Thyroid gland (tissue), 4 donors: ENCODE results near the gene TMEM59L. TPM values are rescaled to one million over a fixed set of nuclear protein-coding genes. Genes with fewer than 3 reads are reported as not detected.

Experiments used
- DNase-seq, 2 donors: peaks; one replicate each; pipeline ENCODE4 v3.0.0-alpha.2; 2019
- H3K27ac ChIP-seq, 3 donors: fragments of 200-600 bp; sonication (generic); 1 replicate in 2 of 3; 2 replicates in 1 of 3; pipeline ENCODE4 v1.5.1; 2016 to 2019; ENCODE audit warnings: mild to moderate bottlenecking in 1 of 3, moderate library complexity in 1 of 3
- H3K27me3 ChIP-seq: fragments of 200-600 bp; sonication (generic); one replicate; pipeline ENCODE4 v1.5.1; 2019
- H3K36me3 ChIP-seq, 2 donors: fragments of 200-600 bp; sonication (generic); one replicate each; pipeline ENCODE4 v1.5.1; 2016 to 2019
- H3K4me1 ChIP-seq, 2 donors: fragments of 200-600 bp; sonication (generic); one replicate each; pipeline ENCODE4 v1.5.1; 2017 to 2019
- H3K4me3 ChIP-seq, 3 donors: fragments of 200-600 bp; sonication (generic); replicated peaks in 1 of 3; 1 replicate in 2 of 3; 2 replicates in 1 of 3; pipeline ENCODE4 v1.5.1; 2016; ENCODE audit warnings: mild to moderate bottlenecking in 1 of 3
- H3K9me3 ChIP-seq: fragments of 200-600 bp; sonication (generic); one replicate; pipeline ENCODE4 v1.5.1; 2017
- POLR2A ChIP-seq, 2 donors: fragments of 450-650 bp; IDR thresholded peaks; one replicate each; pipeline ENCODE4 v1.6.1; 2017; ENCODE audit warnings: antibody characterized with exemption in 2 of 2, mild to moderate bottlenecking in 2 of 2, moderate library complexity in 1 of 2
- whole genome bisulfite sequencing, 2 donors: methylation state at CpG; one replicate each; pipeline ENCODE4 v1.1.5; 2017; 5-methylcytosine and 5-hydroxymethylcytosine counted together
- intact Hi-C: fragments of 100-400 bp; cut with DNase I; formaldehyde crosslinking; loops from one replicate; pipeline ENCODE4 v1.15.1; 2023
- total RNA-seq, 4 donors: library from RNA; depleted of rRNA; stranded (reverse); fragments of >200 nt; gene quantifications; one replicate each; pipeline ENCODE4 v1.2.3, GENCODE V29; 2016
- TF ChIP-seq, protein P1 (sequence below), 6 experiments: fragments of 200-600 bp in 3 of 6; fragments of 450-650 bp in 3 of 6; sonication (generic) in 3 of 6; IDR thresholded peaks; one replicate each; pipeline ENCODE4 v1.5.1; 2016 to 2019; ENCODE audit warnings: antibody characterized with exemption in 6 of 6, mild to moderate bottlenecking in 2 of 6, inconsistent platforms in 1 of 6, moderate library complexity in 1 of 6

The TMEM59L gene
- total RNA-seq, 4 donors from 2014 or later: 1.3 to 3.1 (median 2.3) TPM

- intact Hi-C loops: no loop called here
- WGBS, 2 donors: 89 to 91% methylated on average over 4 of the region's 4 CpGs
- Histone ChIP-seq H3K9me3 (no peaks in the 10 kb centered on the region), H3K27ac (peak overlapping the region; percentile 61 to 77 (median 65)), H3K27me3 (no peaks in the 10 kb centered on the region), H3K4me3 (no peak overlapping the region), H3K36me3 (no peaks in the 10 kb centered on the region), H3K4me1 (peaks cover 0 to 52% of the 10 kb centered on the region in 2 donors)
- no peak for DNase-seq
- TF ChIP-seq, protein P1, sequence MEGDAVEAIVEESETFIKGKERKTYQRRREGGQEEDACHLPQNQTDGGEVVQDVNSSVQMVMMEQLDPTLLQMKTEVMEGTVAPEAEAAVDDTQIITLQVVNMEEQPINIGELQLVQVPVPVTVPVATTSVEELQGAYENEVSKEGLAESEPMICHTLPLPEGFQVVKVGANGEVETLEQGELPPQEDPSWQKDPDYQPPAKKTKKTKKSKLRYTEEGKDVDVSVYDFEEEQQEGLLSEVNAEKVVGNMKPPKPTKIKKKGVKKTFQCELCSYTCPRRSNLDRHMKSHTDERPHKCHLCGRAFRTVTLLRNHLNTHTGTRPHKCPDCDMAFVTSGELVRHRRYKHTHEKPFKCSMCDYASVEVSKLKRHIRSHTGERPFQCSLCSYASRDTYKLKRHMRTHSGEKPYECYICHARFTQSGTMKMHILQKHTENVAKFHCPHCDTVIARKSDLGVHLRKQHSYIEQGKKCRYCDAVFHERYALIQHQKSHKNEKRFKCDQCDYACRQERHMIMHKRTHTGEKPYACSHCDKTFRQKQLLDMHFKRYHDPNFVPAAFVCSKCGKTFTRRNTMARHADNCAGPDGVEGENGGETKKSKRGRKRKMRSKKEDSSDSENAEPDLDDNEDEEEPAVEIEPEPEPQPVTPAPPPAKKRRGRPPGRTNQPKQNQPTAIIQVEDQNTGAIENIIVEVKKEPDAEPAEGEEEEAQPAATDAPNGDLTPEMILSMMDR (IDR thresholded peaks at IDR 0.05): no peak
- no peak for TF ChIP-seq POLR2A (IDR thresholded peaks at IDR 0.05)
Observed at GRCh38 chr19:18658366-18658855, 45.7 kb downstream of the TMEM59L start.

DNA sequence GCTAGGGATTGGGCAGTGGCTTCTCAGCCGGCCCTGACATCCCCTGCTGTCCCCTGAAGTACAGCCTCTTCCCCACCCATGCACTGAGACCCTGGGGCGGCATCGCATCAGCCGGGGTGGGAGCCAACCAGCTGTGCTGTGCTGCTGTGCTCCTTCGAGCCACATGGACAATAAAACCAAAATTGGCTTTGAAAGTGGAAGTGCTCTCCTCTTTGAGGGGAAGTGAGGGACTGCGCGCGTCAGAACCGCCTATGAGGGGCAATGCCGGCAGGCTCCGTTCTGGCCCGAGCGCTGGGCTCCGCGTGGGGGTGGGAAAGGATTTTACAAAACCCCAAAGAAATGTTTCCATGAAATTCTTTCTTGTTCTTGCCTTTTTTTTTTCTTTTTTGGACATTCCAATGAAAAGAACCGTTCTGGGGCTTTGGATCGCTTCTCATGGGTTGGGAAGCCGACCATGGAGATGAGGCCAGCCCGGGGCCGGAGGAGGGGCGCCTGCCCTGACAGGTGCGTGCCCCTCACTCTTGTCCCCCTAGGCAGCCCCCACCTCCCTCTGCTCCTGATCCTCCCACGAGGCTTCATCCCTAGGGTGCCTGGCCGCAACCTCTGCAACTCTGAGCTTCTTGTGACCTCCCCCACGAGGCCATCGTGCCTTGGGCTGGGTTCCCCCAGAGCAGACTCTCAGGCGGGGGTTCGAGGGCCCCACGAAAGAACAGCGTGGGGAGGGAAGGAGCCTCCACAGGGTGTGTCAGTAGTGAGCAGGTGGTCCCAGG is 46.8 kb downstream of the TMEM59L start:
- WGBS, 2 donors: 65 to 73% methylated on average over 29 to 30 of the region's 30 CpGs
- peak overlapping the region; percentile 61 to 77 (median 65) for H3K27ac ChIP-seq
- intact Hi-C loops: no loop called here
- H3K36me3 ChIP-seq: no peaks in the 10 kb centered on the region
- no peak for DNase-seq
- H3K9me3 ChIP-seq: no peaks in the 10 kb centered on the region
- TF ChIP-seq, protein P1 (IDR thresholded peaks at IDR 0.05): no peak
- no peak for TF ChIP-seq POLR2A (IDR thresholded peaks at IDR 0.05)
- H3K4me3 ChIP-seq: no peak overlapping the region
- H3K4me1 ChIP-seq: peaks cover 0 to 52% of the 10 kb centered on the region in 2 donors
- no peaks in the 10 kb centered on the region for H3K27me3 ChIP-seq

DNA sequence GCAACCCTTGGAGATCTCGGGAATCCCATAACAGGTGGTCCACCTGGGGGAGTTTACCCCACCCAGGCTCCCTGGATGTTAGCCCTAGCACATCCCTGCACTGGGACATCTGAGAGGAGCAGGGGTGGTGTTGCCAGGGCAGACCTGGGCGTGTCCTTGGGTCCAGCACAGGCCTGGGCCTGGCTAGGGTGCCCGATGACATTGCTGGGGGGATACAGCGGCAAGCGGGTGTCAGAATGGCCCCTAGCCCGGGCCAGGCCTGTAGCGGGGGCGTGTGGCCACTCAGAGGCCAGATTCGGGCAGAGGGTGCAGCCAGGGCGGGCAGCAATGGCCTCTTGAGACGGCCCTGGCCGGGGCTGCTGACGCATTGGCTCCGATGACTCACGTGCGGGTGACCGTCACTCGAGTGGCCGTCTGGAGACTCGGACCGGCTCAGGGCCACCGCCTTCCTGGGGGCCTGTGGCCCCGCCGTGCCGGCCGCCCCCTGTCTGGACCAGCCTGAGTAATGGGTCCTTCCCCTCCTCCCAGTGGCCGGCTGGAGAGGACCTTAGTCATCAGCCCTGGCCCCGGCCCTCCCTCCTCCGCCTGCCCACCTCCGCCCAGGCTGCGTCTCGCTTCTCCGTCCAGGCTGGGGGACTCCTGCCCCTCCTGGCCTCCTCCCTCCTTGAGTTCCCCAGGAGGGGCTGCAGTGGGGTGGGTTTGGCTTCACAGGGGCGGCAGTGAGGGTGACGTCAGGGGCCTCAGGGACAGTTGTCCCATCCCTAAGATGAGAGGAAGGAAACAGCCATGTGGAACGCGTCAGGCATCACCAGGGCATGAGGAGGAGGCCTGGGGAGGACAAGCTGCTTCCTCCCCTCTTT is 47.6 kb downstream of the TMEM59L start:
- WGBS, 2 donors: 84 to 92% methylated on average over 5 to 6 of the region's 37 CpGs
- DNase-seq: peak in 1 of 2 donors; percentile 38
- TF ChIP-seq, protein P1 (IDR thresholded peaks at IDR 0.05): no peak
- no peaks in the 10 kb centered on the region for H3K9me3 ChIP-seq
- no peak overlapping the region for H3K4me3 ChIP-seq
- intact Hi-C loops: no loop called here
- H3K36me3 ChIP-seq: peaks cover 0 to 2% of the 10 kb centered on the region in 2 donors
- peak overlapping the region; percentile 51 to 77 (median 65) for H3K27ac ChIP-seq
- H3K4me1 ChIP-seq: peaks cover 0 to 52% of the 10 kb centered on the region in 2 donors
- H3K27me3 ChIP-seq: no peaks in the 10 kb centered on the region

GRCh38 chr19:18660939-18661670 is 48.4 kb downstream of the TMEM59L start:
- H3K9me3 ChIP-seq: no peaks in the 10 kb centered on the region
- TF ChIP-seq POLR2A (IDR thresholded peaks at IDR 0.05): no peak
- TF ChIP-seq, protein P1 (IDR thresholded peaks at IDR 0.05): no peak
- H3K4me3 ChIP-seq: no peak overlapping the region
- peaks cover 0 to 54% of the 10 kb centered on the region in 2 donors for H3K4me1 ChIP-seq
- H3K27me3 ChIP-seq: no peaks in the 10 kb centered on the region
- H3K27ac ChIP-seq: peak overlapping the region; percentile 51 to 77 (median 65)
- H3K36me3 ChIP-seq: peaks cover 0 to 4% of the 10 kb centered on the region in 2 donors
- no peak for DNase-seq
- WGBS, 2 donors: 92 to 97% methylated on average over 5 to 10 of the region's 10 CpGs
- intact Hi-C loops: no loop called here
